Kidney epithelial cell (primary cell): ENCODE measurements around the gene PRKG2. TPM values are rescaled to one million over a fixed set of nuclear protein-coding genes. Genes with fewer than 3 reads are reported as not detected.
"Not testable (repeated sequence)": the region's sequence is repeated elsewhere in the genome, so short reads cannot be mapped to it uniquely, and the experiment has no call there.

ENCODE experiments used
- DNase-seq: peaks from one replicate; pipeline ENCODE4 v3.0.0-alpha.2; 2010; ENCODE audit warnings: low read depth
- H3K27me3 ChIP-seq: 2 replicates; pipeline ENCODE4 v1.6.0; 2011; ENCODE audit warnings: low read length; ENCODE audit not compliant: control insufficient read depth, insufficient read depth
- H3K36me3 ChIP-seq: 2 replicates; pipeline ENCODE4 v1.5.1; 2011; ENCODE audit warnings: low read length; ENCODE audit not compliant: control insufficient read depth, insufficient read depth
- H3K4me3 ChIP-seq: 2 replicates; pipeline ENCODE4 v1.5.1; 2011; ENCODE audit warnings: low read depth, mild to moderate bottlenecking, control low read depth, low read length
- CTCF ChIP-seq: IDR thresholded peaks from 2 replicates; pipeline ENCODE4 v1.5.1; 2011; ENCODE audit warnings: mild to moderate bottlenecking, moderate library complexity, low read length, control low read depth, inconsistent platforms; ENCODE audit not compliant: insufficient read depth, poor library complexity, severe bottlenecking
- total RNA-seq: library from RNA; depleted of rRNA; stranded (reverse); fragments of >200 nt; gene quantifications from 2 replicates; pipeline ENCODE4 v1.2.3, GENCODE V29; 2015

The PRKG2 gene
- total RNA-seq, 1 donor from 2014 or later = 2.3 TPM

- no peak for TF ChIP-seq CTCF
- Histone ChIP-seq H3K36me3 (no peaks in the 10 kb centered on the region), H3K27me3 (no peaks in the 10 kb centered on the region), H3K4me3 (no peak overlapping the region)
- DNase-seq = peak; percentile 74
These were observed 50.2 kb downstream of the PRKG2 start for GRCh38 chr4:81164623-81165416.

GRCh38 chr4:81164126-81164525 is 50.9 kb downstream of the PRKG2 start:
- no peak for DNase-seq
- Histone ChIP-seq H3K4me3 (no peak overlapping the region), H3K36me3 (no peaks in the 10 kb centered on the region), H3K27me3 (no peaks in the 10 kb centered on the region)
- no peak for TF ChIP-seq CTCF

- Histone ChIP-seq H3K4me3 (no peak overlapping the region), H3K36me3 (no peaks in the 10 kb centered on the region), H3K27me3 (no peaks in the 10 kb centered on the region)
- no peak for DNase-seq
- no peak for TF ChIP-seq CTCF
These were observed 52.1 kb downstream of the PRKG2 start for GRCh38 chr4:81162752-81163458.

- peak overlapping the region; percentile 29 for H3K4me3 ChIP-seq
- not testable (repeated sequence) for DNase-seq, H3K27me3 ChIP-seq, H3K36me3 ChIP-seq
These were observed 61.2 kb downstream of the PRKG2 start for GRCh38 chr4:81153714-81154323.

- Histone ChIP-seq H3K27me3 (no peaks in the 10 kb centered on the region), H3K4me3 (peak overlapping the region; percentile 29), H3K36me3 (no peaks in the 10 kb centered on the region)
- no peak for DNase-seq
- TF ChIP-seq CTCF = no peak
These were observed 61.9 kb downstream of the PRKG2 start for GRCh38 chr4:81152839-81153713.
